Measurements from ENCODE around the gene MGST3.
"Not testable (repeated sequence)": the region's sequence is repeated elsewhere in the genome, so short reads cannot be mapped to it uniquely, and the experiment has no call there.

MGST3 gene

DNA sequence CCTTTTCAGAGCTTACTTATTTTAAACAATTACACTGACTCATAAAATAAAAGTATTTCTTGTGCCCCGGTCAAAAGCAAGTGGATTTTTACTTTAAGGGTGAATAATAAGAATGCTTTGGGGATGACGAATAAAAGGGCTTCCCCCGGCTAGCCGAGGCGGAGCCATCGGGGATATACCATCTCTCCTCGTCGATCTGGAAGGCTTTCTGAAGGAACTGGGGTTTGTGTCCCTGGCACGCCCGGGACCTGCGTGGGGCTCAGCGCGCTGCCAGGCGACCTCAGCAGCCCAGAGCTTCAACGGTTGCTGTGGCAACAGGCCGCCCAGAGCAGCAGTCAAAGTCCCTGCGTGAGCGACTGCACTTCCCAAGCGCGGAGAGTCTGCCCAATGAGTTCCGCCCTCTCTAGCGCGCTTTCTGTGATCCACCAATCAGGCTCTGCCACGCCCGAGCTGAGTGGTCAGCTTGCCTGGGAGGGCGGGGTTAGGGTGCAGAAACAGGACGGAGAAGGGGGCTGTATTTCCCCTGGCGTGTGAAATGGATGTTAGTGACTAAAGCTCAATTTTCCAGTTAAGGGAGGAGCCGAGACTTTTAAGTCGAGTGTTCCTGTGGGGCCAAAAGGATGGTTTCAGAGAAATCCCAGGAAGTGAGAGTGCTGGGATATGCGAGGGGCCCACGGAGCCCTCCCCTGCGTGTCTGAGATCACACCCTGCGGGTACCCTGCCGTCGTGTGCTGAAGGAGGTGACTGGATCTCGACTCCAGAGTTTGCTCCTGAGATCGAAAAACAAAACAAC lies 33.0 kb upstream of the MGST3 start:
- ChIA-PET POLR2A (interaction anchor here (1.9 kb wide), 1 partner anchor 100 kb away, joined by 7 read pairs; the partner anchor contains the start of gene ALDH9A1), CTCF (interaction anchor here (0.7 to 12.5 kb wide), 10 partner anchors 9 to 330 kb away, joined by 3 to 277 read pairs (median 4); no protein-coding TSS in a partner anchor)
- no peak for TF ChIP-seq CTCF (IDR thresholded peaks at IDR 0.05; ENCODE audit: insufficient read depth, low read length, missing control alignments)
- peak; percentile 74 for DNase-seq (ENCODE audit: low read depth, low spot score)
- H3K4me3 ChIP-seq (ENCODE audit: low read depth, low read length) = peak overlapping the region; percentile 76

- ChIA-PET POLR2A (interaction anchor here (1.9 kb wide), 1 partner anchor 99 kb away, joined by 7 read pairs; the partner anchor contains the start of gene ALDH9A1), CTCF (interaction anchor here (0.8 to 12.5 kb wide), 7 partner anchors 8 to 329 kb away, joined by 4 to 277 read pairs (median 8); no protein-coding TSS in a partner anchor)
- DNase-seq (ENCODE audit: low read depth, low spot score) = no peak
- H3K4me3 ChIP-seq (ENCODE audit: low read depth, low read length) = peak overlapping the region; percentile 76
- no peak for TF ChIP-seq CTCF (IDR thresholded peaks at IDR 0.05; ENCODE audit: insufficient read depth, low read length, missing control alignments)
These were observed 32.4 kb upstream of the MGST3 start for GRCh38 chr1:165598676-165599059.

DNA sequence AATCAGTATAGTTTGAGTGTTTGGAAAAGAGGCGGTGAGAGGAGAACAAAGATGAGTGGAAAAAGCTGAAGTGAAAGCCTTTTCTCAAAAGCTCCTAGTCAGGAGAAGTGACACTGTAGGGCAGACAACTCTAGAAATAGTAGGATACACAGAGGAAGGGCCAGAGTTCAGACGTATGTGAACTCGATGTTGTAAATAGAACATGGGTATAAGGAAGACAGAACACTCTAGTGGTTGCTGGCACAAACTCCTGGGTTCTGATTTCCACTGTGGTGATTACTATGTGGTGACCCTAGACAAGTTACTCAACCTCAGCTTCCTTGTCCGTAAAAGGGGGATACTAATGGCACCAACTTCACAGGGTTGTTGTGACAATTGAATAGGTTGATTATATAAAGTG lies 30.2 kb upstream of the MGST3 start:
- H3K4me3 ChIP-seq (ENCODE audit: low read depth, low read length) = no peak overlapping the region
- DNase-seq (ENCODE audit: low read depth, low spot score) = no peak
- ChIA-PET POLR2A (no interaction called here), CTCF (interaction anchor here (0.6 to 12.5 kb wide), 25 partner anchors 8 to 878 kb away, joined by 3 to 277 read pairs (median 6); partner anchors contain the start of genes ALDH9A1 and MGST3)
- no peak for TF ChIP-seq CTCF (IDR thresholded peaks at IDR 0.05; ENCODE audit: insufficient read depth, low read length, missing control alignments)

DNA sequence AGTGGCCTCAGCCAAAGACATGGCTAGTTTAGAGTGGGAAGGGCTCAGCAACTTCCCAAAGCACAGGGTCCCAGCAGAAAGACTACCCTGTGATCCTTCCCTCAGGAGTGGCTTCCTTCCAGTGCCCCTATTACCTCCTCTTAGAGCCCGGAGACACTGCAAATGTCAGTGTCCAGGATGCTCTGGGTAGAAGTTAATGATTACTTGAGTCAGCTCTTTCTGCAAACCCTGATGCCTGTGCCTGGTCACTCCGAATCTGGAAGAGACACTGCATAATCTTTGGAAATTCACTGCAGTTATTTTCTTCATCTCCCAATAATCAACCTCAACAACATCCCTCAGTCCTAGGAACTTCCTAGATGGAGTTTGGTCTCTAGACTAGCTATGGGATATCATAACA lies 27.2 kb upstream of the MGST3 start:
- CTCF ChIA-PET = interaction anchor here (0.6 to 11.3 kb wide), 4 partner anchors 10 to 318 kb away, joined by 3 to 131 read pairs (median 4); no protein-coding TSS in a partner anchor
- POLR2A ChIA-PET = no interaction called here
- TF ChIP-seq CTCF (IDR thresholded peaks at IDR 0.05; ENCODE audit: insufficient read depth, low read length, missing control alignments) = no peak
- DNase-seq (ENCODE audit: low read depth, low spot score) = no peak
- H3K4me3 ChIP-seq (ENCODE audit: low read depth, low read length) = no peak overlapping the region

DNA sequence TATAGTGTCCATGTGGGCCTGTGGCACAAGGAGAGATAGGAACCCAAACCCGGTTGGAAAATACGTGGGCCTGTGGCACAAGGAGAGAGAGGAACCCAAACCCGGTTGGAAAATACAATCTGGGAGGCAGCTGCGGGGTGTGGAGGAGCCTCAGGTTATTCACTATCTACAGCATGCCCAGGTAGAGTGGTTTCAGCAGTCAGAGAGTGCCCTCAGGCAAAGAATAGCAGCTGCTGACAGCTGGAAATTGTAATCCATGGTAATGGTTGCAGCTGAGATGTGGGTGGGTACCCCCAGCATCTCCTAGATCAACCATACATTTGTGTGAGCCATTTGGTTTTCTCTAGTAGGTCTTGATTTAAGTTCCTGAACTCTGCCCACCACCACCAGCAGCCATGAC lies 25.8 kb upstream of the MGST3 start:
- H3K4me3 ChIP-seq (ENCODE audit: low read depth, low read length) = no peak overlapping the region
- no peak for TF ChIP-seq CTCF (IDR thresholded peaks at IDR 0.05; ENCODE audit: insufficient read depth, low read length, missing control alignments)
- no peak for DNase-seq (ENCODE audit: low read depth, low spot score)
- ChIA-PET CTCF (interaction anchor here (11.3 kb wide), 1 partner anchor 308 kb away, joined by 131 read pairs; no protein-coding TSS in a partner anchor), POLR2A (no interaction called here)

GRCh38 chr1:165606676-165607075 lies 24.4 kb upstream of the MGST3 start:
- CTCF ChIA-PET = interaction anchor here (1.3 to 11.3 kb wide), 2 partner anchors 9 to 307 kb away, joined by 4 to 131 read pairs; no protein-coding TSS in a partner anchor
- DNase-seq (ENCODE audit: low read depth, low spot score); POLR2A ChIA-PET; H3K4me3 ChIP-seq (ENCODE audit: low read depth, low read length): not testable (repeated sequence)
